Measurements from ENCODE around the gene ZBTB39.
"Not testable (repeated sequence)": the region's sequence is repeated elsewhere in the genome, so short reads cannot be mapped to it uniquely, and the experiment has no call there.

ZBTB39 gene

GRCh38 chr12:57018906-57019305, 12.6 kb upstream of the ZBTB39 start:
- H3K9me3 Mint-ChIP-seq, result no peaks in the 10 kb centered on the region
- no peaks in the 10 kb centered on the region for H3K36me3 Mint-ChIP-seq (ENCODE audit: low read depth)
- DNase-seq (no peak), ATAC-seq (no peak)
- no peak overlapping the region for H3K27ac Mint-ChIP-seq
- H3K4me3 Mint-ChIP-seq, result no peak overlapping the region
- peaks cover 2% of the 10 kb centered on the region for H3K27me3 Mint-ChIP-seq
- peaks cover 10% of the 10 kb centered on the region for H3K4me1 Mint-ChIP-seq

DNA sequence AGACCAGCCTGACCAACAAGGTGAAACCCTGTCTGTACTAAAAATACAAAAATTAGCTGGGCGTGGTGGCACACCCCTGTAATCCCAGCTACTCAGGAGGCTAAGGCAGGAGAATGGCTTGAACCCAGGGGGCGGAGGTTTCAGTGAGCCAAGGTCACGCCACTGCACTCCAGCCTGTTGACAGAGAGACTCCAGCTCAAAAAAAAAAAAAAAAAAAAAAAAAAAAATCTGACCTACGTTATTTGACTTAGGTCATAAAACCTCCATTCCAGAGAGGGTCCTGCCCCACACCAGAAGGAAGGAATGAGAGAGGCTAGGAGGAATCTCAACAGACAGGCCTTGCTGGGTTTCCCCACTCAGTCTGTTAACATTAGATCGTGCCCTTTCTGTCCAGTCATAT, 12.0 kb upstream of the ZBTB39 start:
- not testable (repeated sequence) for H3K27me3 Mint-ChIP-seq; H3K9me3 Mint-ChIP-seq; H3K27ac Mint-ChIP-seq; ATAC-seq; H3K4me3 Mint-ChIP-seq; H3K36me3 Mint-ChIP-seq (ENCODE audit: low read depth); DNase-seq
- peaks cover 11% of the 10 kb centered on the region for H3K4me1 Mint-ChIP-seq

DNA sequence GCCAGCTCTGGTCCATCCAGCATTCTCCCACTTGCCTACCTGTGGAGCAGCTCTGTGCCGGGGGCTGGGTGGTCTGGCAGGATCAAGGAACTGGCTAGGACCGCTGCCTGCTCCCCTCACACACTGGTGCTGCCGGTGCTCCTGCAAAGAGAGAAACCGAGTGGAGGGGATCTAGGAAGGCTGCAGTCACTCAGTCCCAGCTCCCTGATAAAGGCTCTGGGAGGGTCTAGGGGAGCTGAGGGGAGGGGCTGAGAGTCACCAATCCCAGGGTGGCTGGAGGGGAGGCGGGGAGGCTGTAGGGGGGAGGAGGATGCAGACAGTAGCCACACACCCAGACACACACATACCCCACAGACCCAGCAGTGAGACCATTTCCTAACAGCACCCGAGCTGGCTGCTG, 10.0 kb upstream of the ZBTB39 start, which contains the start of gene TAC3:
TSS of gene TAC3 (minus strand) at position 182 of the 400 bp plus-strand sequence. CDS start 732 bp downstream, outside the sequence.
- H3K36me3 Mint-ChIP-seq (ENCODE audit: low read depth), result no peaks in the 10 kb centered on the region
- DNase-seq (no peak), ATAC-seq (no peak)
- peaks cover 2% of the 10 kb centered on the region for H3K27me3 Mint-ChIP-seq
- no peak within 1 kb of the TSS for H3K27ac Mint-ChIP-seq
- no peaks in the 10 kb centered on the region for H3K9me3 Mint-ChIP-seq
- no peak within 1 kb of the TSS for H3K4me3 Mint-ChIP-seq
- peaks cover 31% of the 10 kb centered on the region for H3K4me1 Mint-ChIP-seq

DNA sequence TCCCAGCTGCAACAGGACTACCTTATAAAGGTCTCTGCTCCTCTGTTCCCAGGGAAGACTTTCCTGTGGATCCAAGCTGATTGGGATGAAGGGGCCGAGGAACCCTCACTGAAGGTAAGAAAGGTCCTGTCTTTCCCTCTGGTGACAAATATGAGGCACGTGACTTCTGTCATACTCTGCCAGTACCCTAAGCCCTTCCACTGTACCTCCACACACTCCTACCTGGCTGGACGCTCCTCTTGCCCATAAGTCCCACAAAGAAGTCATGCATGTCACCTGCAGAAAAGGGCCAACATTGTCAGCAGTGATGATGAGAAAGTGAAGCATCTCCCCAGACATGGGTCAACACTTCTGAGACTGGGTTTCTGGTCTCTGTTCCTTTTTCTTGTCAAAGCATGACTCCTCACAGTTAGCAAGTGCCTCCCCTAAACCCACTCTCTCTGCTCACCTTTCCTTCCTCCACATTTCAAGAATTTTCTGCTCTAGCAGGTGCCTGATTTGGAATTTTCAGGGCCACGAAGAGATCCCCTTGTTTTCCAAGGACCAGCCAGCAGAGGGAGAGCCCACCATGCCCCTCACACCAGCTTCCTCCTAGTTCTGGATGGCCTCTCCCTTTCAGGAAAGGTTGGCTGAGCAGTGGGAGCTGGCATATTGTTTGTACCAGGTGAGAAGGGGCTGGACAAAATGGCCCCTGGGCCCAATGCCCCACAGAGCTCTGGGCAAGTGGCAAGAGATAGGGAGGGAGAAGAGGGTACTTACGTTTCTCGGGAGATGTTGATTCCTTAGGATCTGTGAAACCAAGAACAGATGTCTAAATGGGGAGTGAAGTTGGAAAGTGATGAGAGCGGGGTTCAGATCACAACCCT, 6.5 kb upstream of the ZBTB39 start:
- Mint-ChIP-seq H3K4me3 (no peak overlapping the region), H3K9me3 (no peaks in the 10 kb centered on the region), H3K36me3 (ENCODE audit: low read depth) (no peaks in the 10 kb centered on the region), H3K27me3 (peaks cover 2% of the 10 kb centered on the region), H3K4me1 (peaks cover 44% of the 10 kb centered on the region), H3K27ac (peak overlapping the region; percentile 24)
- DNase-seq (no peak), ATAC-seq (no peak)

- ATAC-seq (peak; percentile 74), DNase-seq (no peak)
- no peak overlapping the region for H3K4me3 Mint-ChIP-seq
- peaks cover 55% of the 10 kb centered on the region for H3K4me1 Mint-ChIP-seq
- H3K27ac Mint-ChIP-seq, result peak overlapping the region; percentile 19
- H3K27me3 Mint-ChIP-seq, result peaks cover 1% of the 10 kb centered on the region
- H3K9me3 Mint-ChIP-seq, result no peaks in the 10 kb centered on the region
- no peaks in the 10 kb centered on the region for H3K36me3 Mint-ChIP-seq (ENCODE audit: low read depth)
These were observed 5.4 kb upstream of the ZBTB39 start for GRCh38 chr12:57011438-57012424.

DNA sequence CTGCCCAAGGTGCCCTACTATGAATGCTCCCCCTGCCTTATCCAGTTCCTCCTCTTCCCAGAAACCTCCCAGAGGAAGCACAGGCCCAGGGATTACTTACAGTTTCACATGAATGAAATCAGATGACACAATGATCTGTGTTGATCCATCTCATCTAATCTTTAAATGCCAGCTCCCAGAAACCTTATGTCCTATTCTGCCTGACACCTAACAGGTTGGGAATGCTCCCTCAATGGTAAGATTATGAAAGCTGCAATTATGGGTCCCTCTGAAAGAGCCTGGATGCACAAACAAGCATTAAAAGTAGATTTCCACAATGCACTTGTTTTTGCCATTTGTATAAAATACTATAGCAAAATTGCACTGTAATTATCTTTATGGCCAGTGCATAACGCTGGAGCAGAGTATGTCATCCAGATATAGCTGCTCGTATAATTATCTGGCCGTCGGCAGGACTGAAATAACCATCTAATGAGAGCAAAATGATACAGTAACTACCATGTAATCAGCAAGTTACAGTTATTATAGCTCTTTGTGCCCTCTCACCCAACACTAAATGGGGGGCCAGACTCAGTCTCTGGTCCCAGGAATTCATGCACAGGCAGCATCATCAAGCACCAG, 4.4 kb upstream of the ZBTB39 start:
- Mint-ChIP-seq H3K36me3 (ENCODE audit: low read depth) (peaks cover under 1% of the 10 kb centered on the region), H3K27me3 (no peaks in the 10 kb centered on the region), H3K4me3 (no peak overlapping the region), H3K27ac (no peak overlapping the region), H3K9me3 (no peaks in the 10 kb centered on the region), H3K4me1 (peaks cover 57% of the 10 kb centered on the region)
- DNase-seq (no peak), ATAC-seq (no peak)

DNA sequence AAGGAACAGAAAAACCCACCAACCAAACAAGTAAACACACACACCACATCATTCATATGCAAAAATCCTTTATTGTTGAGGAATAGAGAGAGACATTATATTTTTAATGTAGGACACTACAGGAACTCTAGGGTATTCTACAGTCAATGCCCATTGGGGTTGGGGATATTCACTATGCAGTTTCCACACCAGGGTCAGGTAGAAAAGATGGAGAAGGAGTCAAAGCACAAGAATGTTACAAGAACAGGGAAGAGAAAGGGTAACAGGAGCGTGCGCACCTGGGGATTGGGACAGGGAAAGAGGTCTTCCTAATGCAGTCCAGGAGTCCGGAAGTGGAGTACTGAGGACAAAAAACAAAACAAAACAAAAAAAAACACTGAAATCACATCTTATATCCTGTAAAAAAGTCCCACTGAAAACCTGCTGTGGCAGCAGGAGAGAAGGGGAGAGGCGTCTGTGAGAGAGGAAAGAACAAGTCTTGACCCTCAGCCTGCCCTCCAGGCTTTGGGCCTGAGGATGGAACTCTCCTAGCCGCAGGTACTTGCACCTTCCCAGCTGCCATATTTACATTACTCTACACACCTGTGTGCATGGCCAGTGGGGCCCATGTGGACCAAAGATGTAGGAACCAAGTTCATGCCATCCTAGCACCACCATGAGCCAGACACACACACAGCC, 3.7 kb upstream of the ZBTB39 start:
- H3K9me3 Mint-ChIP-seq, result no peaks in the 10 kb centered on the region
- peak overlapping the region; percentile 23 for H3K27ac Mint-ChIP-seq

GRCh38 chr12:57008178-57008577, 1.8 kb upstream of the ZBTB39 start:
- Mint-ChIP-seq H3K36me3 (ENCODE audit: low read depth) (peaks cover 14% of the 10 kb centered on the region), H3K4me3 (no peak overlapping the region), H3K27me3 (no peaks in the 10 kb centered on the region), H3K4me1 (peaks cover 66% of the 10 kb centered on the region), H3K27ac (peak overlapping the region; percentile 47), H3K9me3 (no peaks in the 10 kb centered on the region)
- ATAC-seq (peak; percentile 34), DNase-seq (no peak)

More for the DNA sequence above, 3.7 kb upstream of the ZBTB39 start:
- peaks cover 1% of the 10 kb centered on the region for H3K36me3 Mint-ChIP-seq (ENCODE audit: low read depth)
- H3K4me1 Mint-ChIP-seq, result peaks cover 64% of the 10 kb centered on the region
- ATAC-seq, result no peak
- no peaks in the 10 kb centered on the region for H3K27me3 Mint-ChIP-seq
- DNase-seq, result no peak
- no peak overlapping the region for H3K4me3 Mint-ChIP-seq

DNA sequence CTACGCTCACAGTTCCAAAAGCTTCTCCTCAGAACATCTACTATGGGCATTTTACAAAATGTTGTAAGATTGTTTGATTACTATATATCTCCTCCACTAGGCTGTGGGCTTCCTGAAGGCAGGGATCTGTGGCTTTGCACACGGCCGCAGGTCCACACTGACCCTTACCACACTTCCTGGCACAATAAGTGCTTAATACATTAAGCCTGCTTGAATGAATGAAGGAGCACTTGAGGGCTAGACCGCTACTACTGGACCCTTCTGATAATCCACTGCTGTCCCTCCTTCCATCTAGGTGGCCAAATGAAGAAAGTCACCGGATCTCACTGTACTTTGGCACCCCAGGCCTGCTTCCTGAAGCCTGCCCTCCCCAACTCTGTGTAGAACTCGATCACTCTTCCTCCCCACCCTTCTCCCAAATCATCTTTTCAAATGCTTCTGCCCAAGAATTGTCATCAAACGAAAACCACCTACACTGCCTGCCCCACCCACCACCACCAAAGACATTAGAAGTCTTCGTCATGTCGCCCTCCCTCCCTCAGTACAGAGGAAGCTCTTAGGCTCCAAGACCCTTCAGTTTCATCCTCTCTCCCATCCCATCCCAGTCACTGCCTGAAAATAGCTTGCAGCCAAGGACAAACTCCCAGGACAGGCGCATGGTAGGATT, 596 bp upstream of the ZBTB39 start:
- Mint-ChIP-seq H3K27ac (peak overlapping the region; percentile 89), H3K36me3 (ENCODE audit: low read depth) (peaks cover 21% of the 10 kb centered on the region), H3K9me3 (no peaks in the 10 kb centered on the region), H3K4me1 (peaks cover 55% of the 10 kb centered on the region), H3K27me3 (no peaks in the 10 kb centered on the region), H3K4me3 (peak overlapping the region; percentile 85)
- peak; percentile 8 for ATAC-seq
- peak; percentile 18 for DNase-seq

GRCh38 chr12:57004651-57005050, 1.7 kb downstream of the ZBTB39 start:
- Mint-ChIP-seq H3K27ac (no peak overlapping the region), H3K27me3 (no peaks in the 10 kb centered on the region), H3K9me3 (no peaks in the 10 kb centered on the region), H3K4me3 (peak overlapping the region; percentile 98), H3K36me3 (ENCODE audit: low read depth) (peaks cover 35% of the 10 kb centered on the region), H3K4me1 (peaks cover 61% of the 10 kb centered on the region)
- no peak for ATAC-seq
- no peak for DNase-seq

DNA sequence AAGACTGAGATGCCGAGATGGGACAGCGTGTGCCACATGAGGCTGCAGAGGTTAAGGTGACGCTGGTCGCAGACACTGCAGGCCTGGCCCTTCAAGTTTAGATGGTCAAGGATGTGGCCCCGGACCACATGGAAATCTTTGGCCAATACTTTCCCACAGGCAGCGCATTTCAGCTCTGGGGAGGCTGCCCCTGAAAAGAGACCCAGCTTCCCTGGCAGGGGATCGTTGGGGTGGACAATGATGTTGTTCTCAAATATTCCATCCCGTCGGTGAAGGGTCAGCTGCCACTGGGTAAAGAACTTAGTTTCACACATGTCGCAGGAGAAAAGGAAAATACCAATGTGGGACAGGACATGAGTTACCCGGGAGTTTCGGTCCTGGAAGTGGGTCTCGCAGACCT, 3.0 kb downstream of the ZBTB39 start:
- no peaks in the 10 kb centered on the region for H3K27me3 Mint-ChIP-seq
- H3K4me3 Mint-ChIP-seq, result no peak overlapping the region
- peaks cover 35% of the 10 kb centered on the region for H3K36me3 Mint-ChIP-seq (ENCODE audit: low read depth)

DNA sequence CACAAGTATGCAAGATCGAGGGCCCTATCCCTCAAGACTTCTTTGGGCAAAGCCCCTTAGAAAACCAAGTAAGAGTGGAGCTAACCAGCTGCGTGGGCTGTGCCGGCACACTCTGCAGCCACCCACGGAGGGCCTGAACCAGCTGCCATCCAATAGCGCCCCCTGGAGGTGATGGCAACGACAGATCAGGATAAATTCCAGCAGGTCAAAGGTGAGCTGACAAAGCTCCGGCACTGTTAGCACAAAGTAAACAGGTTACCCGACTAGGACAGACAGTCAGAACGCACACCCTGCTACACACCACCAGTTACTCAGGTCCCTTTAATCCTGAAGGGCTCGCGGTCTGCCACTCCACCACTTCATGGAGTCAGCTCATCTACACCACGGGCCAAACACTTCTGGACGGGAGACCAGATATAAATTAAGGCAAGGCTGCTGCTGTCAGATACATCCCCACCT, 4.9 kb downstream of the ZBTB39 start:
- Mint-ChIP-seq H3K4me3 (no peak overlapping the region), H3K27ac (no peak overlapping the region), H3K36me3 (ENCODE audit: low read depth) (peaks cover 40% of the 10 kb centered on the region), H3K4me1 (peaks cover 55% of the 10 kb centered on the region), H3K27me3 (no peaks in the 10 kb centered on the region), H3K9me3 (no peaks in the 10 kb centered on the region)
- DNase-seq, result peak; percentile 80
- peak; percentile 3 for ATAC-seq

More for the DNA sequence above, 3.0 kb downstream of the ZBTB39 start:
- no peak overlapping the region for H3K27ac Mint-ChIP-seq
- ATAC-seq (no peak), DNase-seq (no peak)
- H3K4me1 Mint-ChIP-seq, result peaks cover 66% of the 10 kb centered on the region
- no peaks in the 10 kb centered on the region for H3K9me3 Mint-ChIP-seq

- peak; percentile 37 for ATAC-seq
- peaks cover 40% of the 10 kb centered on the region for H3K36me3 Mint-ChIP-seq (ENCODE audit: low read depth)
- H3K4me1 Mint-ChIP-seq, result peaks cover 52% of the 10 kb centered on the region
- no peaks in the 10 kb centered on the region for H3K27me3 Mint-ChIP-seq
- H3K4me3 Mint-ChIP-seq, result peak overlapping the region; percentile 25
- no peaks in the 10 kb centered on the region for H3K9me3 Mint-ChIP-seq
- DNase-seq, result no peak
- H3K27ac Mint-ChIP-seq, result peak overlapping the region; percentile 71
These were observed 6.0 kb downstream of the ZBTB39 start for GRCh38 chr12:57000393-57000792.
